Stimulated activated CD8-positive, alpha-beta memory T cell treated with anti-CD3 and anti-CD28 coated beads, Interleukin-15, amount 100 ng/mL, for 4 hours (primary cell): ENCODE results near the gene MBP.

Source experiments
- DNase-seq, 2 donors: peaks; one replicate each; pipeline ENCODE4 v3.0.0-alpha.2; 2020; ENCODE audit warnings: low read depth in 2 of 2

MBP gene

DNA sequence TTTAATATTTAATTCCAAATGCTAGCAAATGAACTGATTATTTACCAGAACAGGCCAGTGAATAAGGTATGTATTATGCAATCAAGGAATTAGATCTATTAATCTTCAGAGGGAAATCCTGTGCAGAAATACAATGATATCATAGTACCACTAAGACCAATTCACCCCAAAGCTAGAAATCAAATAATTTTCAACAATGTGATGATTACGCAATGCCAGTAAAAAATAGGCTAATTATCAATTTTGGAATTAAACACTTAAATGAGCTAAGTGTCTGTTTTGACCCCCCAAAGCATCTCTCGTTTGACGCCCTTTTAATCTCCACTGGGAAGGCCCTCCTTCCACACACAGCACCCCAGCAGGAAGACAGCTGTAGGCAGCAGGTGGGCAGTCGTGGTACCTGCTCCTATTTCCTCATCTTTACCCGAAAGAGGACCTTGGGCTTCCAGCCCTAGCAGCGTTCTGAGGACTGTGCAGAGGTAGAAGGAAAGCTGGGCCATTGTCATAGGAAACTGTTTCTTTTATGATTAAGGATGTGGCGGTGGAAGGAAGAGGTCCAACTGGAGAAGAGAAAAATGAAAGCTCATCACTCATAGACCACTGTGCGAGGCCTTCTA, 84.7 kb downstream of the MBP start:
- no peak for DNase-seq

DNA sequence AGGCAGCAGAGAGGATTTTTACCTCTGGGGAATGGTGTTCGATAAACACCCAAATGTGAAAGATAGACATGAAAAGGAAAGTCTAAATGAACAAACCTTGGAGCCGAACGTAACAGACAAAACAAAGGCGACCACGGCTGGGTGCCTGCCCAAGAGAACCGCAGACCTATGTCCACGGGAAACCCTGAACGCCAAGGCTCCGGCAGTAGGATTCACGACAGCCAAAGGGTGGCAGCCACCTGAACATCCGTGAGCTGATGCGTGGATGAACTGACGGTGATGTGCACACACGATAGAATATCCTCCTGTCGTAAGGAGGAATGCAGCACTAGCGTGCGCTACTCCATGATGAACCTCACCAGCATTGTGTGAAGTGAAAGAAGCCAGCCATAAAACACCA, 85.6 kb downstream of the MBP start:
- DNase-seq: no peak

DNA sequence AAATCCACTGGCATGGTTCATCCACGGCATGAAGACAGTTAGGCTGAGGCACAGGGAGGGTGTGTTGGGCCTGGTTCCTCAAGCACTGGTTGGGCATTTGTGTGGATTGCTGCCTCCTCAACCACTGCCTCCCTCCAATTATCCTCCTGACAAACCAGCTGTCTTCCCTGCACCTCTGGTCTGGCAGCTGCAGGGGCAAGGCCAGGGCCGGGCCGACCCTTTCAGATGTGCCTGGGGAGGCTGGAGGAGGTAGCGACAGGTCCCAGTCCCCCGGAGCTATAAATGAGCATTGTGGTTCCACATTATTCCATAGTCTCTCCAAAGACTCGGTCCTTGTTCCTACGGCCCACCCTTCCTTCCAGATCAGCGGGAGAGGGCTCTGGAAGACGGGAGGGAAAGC, 86.2 kb downstream of the MBP start:
- DNase-seq: no peak

DNA sequence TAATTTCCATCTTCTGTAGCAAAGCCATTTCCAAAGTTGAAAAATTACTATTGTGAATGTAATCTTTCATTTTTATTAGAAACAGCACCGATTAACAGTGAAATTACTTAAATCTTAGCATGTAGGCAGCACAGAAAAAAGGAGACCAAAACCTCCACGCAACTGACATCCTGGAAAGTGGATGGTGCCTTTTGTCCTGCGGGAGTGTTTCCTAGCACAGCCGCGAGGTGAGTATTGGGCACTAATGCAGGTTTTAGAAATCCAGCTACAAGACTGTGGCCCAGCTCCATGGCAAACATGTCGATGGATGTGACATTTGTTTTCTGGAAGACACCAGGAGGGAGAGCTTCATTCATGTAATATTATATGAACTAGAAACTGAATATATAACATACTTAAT, 86.9 kb downstream of the MBP start:
- DNase-seq: no peak

DNA sequence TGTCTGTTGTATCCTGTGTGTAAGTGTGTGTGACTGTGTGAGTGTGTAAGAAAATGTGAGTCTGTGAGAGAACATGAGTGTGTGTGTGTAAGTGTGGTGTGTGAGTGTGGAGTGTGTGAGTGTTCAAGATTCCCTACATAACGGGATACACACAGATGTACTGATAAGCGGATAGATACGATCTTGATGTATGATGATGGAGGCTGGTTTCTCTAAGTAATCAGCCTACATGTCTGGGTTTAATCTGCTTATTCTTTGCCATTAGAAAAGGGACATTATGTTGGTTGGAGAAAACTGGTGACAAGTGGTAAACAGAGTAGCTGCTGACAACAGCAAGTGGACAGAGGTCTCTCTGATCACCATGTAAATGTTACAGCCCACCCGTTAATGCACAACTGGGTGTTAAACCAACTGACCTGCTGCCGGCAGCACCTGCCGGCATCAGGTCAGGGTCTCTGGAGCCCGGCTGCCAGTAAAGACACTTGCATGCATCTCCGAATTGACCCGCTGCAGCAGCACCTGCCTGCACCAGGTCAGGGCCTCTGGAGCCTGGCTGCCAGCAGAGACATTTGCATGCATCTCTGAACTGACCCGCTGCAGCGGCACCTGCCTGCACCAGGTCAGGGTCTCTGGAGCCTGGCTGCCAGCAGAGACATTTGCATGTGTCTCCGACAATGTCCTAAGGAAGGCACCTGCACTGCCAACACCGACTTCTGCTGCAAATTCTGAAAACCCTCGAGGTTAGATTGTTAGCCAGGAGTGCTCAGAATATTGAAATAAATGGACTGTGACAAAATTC, 87.5 kb downstream of the MBP start:
- no peak for DNase-seq

DNA sequence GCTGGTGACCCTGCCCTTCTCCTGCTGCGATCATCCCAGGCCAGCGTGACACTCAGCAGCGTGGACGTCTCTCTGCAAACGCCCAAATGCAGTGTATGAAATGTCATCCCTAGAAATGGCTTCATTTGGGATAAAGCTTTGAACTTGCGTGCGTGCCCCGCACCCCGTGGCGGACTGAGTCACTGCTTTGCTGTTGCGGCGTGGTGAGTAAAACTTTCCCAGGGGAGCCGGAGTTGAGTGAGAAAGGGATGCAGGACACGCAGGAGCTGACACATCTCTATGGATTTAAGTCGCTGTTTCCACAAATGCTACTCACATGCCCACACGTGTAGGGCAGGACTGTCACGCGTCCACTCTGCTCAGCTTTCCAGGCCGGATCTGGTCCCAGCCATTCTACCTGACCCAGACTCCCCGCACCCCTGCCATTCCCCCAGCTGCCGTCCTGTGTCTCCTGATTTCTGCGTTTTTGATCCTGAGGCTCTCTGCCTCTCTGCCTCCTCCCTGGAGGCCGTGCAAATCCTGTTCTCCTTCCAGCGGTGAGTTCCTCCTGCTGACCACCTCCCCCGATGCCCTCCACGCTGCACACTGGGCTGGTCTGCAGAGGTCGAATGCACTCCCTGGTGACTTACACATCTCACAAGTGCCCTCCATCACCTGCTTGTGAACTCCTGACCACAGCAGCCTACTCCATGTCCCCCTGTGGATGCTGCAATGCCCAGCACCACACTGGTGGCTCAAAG, 88.9 kb downstream of the MBP start:
- DNase-seq: no peak

DNA sequence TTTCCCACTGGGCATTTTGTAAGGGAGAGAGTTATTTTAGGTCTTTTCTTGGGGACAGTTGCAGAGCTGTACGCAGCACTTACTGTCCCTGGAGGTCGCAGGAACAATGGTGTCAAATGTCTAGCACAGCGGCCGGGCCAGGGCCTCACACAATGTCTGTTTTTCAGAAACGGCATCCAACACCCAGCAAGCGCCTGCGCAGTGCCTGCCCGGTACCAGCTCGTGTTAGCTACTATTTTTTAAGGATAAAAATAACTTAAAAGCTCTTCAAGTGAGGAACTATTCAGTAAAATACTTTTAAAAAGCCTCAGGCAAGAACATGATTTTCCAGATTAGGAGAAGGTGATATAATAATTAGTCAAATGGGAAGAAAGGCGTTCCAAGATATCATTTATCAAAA, 90.0 kb downstream of the MBP start:
- DNase-seq: no peak

DNA sequence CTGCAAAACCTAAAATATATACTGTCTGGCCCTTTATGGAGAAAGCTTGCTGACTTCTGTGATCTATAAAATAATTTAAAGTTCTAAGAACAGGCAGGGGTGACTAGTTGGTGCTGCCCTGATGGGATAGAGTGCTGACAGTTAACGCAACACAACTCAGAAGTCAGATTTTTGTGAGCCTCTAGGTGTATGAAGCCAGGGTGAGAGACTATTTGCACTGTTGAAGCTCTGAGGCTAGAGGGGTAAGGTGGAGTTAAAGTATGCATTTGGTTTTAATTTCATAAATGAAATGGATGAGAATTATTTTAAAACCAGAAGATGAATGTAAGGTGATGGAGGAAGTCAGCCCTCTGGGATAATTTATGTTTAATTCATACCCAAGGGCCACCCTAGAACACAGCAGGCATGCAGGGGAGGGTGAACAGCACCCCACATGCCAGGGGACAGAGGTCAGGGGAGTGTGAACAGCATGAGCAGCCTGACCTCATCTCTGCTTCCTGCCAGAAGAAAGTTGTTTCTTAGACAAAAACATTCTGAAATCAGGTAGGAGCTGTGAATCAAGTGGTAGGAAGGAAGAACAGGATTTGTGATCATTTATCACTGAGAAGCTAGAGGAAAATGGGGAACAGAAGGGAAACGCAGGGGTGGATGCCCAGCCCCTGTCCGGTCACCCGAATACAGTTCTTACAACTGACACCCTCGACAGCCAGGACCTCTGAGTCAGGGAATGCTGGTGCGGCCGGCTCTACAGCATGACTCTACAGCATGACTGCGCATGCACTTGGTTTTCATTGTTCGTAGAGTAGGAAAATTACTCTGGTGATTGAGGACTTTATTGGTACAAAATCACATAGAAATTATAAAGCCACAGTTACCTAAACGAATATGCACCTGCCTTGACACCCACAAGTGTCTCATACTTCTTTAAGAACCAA, 93.1 kb downstream of the MBP start:
- no peak for DNase-seq

DNA sequence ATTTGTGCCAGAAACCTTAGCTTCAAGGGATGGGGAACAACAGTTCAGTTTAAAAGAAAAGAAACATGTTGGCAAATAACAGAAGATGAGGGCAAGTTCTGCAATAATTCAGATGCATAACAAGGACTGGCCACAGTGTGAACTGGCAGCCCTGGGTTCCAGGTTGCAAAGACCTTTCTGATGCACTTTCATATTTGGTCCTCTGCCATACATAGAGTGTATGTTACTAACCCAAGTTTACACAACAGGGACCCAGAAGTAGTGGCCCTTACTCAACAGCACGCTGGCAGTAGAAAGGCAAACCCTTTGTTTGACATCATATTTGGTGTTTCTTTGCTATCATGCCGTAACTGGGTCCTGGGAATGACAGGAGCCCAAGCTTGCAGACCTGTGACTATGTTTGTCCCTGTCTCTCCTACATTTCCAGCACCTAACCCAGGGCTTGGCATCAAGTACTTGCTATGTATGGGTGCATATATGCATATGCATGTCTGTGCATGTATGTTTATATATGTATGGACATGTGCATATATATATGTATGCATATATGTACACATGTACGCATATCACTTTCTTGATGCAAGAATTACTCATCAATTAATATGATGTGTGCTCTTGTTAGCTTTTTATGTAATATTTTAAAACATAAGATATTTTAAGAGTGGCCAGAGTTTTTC, 94.3 kb downstream of the MBP start:
- DNase-seq: no peak

DNA sequence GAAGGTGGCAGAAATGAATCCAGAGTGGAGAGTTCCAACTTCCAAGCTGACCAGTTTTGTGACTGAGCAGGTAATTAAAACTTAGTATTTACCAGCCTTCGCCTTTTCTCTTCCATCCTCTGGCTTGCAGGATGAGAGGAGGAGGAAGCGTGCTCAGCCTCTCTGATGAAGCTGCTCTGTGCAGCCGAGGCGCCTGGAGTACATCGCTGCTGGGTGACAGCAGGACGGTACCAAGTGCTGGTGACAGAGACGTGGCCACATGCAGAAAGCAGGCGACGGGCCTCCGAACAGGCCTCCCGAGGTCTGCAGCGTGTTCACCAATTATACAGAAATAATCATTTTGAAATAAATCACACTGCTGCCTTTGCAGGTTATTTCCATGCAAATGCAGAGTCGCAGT, 95.0 kb downstream of the MBP start:
- DNase-seq: no peak

DNA sequence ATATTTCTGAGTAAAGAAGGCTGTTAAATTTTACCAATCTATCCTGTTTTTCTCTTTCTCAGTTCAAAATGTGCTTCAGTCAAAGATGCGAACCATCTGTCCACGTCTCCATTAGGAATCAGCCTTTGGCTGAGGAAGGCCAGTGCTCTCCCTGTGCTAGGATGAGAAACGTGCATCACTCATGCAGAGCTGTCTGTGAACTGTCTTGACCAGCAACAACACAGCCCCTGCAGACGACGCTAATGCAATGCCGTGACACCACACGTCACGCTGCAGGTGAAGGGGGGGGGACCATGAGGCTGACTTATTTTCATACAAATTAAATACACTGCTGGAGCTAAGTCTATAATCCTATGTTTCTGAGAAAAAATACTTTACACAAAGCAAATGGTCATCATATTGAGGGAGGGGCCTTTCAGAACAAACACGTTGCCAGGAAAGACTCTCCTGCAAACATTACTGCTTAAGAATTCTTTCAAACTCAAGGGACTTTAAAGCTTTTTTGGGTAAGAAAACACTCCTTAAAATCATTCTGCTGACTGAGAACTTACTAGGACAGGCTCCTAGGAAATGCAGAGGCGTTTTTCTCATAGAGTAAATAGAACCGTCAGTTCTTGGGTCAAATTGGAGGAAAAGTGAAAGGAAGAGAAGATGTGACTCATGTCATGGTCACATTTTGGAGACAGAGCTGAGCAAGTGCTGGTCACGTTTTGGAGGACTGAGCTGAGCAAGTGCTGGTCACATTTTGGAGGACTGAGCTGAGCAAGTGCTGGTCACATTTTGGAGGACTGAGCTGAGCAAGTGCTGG, 97.0 kb downstream of the MBP start:
- DNase-seq: no peak

DNA sequence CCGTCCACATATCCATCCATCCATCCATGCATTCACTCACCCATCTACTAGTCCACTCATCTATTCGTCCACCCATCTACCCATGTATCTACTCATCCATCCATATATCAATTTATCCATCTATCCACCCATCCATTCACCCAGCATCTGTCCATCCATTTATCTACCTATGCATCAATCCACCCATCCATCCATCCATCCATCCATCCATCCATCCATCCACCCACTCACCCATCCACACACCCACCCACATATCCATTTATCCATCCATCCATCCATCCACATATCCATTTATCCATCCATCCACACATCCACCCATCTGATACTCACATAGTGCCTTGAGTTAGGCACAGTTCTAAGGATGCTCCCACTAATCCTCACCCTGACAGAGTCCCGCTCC, 99.0 kb downstream of the MBP start:
- DNase-seq: no peak

DNA sequence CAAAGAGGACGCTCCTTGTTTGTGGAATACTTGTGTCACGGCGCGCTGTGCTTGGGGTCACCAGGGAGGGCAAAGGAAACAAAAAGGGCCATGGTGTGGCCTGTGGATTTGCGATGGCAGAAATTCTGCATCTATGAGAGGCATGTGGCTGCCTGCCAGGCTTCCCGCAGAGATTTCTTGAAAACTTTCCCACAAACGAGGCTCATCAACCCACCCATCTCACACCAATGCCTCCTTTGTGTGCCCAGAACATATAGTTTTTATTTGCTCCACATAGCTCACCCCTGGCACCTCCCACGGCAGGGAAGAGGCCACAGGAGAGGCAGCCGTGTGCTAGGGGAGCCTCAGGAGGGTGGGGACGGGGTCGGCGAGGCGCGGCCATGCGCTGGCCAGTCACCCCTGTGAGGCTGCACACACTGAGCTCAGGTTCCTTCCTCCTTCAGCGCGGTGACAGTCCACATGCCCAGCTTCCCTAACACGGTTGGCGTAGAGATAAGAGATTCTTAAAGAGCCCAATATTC, 100.3 kb downstream of the MBP start:
- no peak for DNase-seq

DNA sequence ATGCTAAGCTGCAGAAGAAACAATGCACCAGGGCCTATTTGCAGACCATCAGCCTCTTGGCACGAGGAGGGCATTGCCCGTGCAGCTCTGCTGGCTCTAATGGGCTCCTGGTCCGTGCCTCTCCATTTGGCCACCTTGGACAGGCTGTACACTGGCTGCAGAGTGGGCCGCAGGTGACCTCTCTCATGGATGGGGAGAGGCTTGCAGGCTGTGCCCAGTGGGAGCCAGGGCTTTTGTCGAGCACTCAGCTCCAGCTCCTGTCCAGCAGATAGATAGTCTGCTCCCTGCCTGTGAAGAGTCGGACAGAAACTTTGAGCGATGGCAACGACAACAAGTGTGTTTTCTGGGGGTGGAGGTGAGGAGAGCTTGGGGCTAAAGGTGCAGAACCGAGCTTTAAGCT, 100.9 kb downstream of the MBP start:
- DNase-seq: no peak

DNA sequence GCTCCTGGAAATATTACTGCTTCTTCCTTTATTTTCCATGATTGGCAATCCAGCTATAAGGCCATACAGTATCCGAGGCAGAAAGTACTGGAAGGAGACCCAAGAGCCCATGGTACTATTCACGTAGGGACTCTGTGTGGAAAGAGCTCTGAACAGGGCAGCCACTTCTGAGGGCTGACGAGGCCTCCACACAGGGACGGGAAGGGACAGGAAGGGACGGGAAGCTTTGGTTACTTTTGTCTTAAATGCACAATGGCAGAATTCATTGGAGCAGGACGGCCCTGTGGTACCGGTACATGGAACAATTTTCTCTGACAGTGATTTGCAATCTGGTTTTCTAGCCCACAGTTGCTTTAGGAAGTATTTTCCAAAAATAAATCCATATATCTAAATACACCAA, 102.4 kb downstream of the MBP start:
- DNase-seq: no peak

DNA sequence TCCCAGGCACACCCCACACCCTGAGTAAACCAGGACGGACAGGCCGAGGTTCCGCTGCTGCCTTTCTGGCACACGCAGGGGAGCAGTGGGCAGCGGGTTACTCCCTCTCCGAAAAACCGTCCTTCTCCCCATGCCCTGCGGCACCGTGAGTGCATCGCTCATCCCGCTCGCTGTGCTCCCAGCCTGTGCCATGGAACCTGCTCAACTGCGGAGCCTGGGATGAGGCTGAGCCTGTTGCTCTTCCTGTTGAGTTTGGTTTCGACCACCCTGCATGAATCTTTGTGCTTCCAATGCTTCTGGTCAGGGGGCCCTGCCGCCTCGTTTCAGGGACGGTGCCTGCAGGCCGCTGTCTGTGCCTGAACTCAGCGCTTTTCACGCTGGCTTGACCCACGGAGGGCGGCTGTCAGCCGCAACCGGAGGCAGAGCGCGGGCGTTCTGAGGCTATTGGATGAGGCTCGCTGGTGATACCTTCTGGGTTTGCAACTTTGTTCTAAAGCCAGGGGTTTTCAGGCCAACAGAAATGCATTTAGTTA, 106.7 kb downstream of the MBP start:
- DNase-seq: no peak

DNA sequence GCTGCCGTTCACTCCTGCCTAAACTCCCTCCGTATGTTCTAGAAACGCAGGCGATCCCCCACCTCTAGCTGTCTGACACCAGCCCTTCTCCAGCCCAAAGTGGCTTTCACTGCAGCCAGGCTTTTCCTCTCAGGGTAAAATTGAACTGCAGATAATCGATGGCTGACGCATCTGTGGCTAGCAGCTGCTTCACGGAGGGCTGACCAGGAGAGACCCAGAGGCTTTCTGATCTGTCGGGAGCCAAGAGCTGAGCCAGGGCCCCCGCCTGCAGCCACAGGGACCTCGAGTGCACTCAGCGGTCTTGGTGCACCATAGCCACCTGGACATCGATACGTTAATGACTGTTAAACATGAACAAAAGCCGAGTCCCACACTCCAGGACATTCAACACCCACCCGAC, 107.5 kb downstream of the MBP start:
- DNase-seq: no peak

DNA sequence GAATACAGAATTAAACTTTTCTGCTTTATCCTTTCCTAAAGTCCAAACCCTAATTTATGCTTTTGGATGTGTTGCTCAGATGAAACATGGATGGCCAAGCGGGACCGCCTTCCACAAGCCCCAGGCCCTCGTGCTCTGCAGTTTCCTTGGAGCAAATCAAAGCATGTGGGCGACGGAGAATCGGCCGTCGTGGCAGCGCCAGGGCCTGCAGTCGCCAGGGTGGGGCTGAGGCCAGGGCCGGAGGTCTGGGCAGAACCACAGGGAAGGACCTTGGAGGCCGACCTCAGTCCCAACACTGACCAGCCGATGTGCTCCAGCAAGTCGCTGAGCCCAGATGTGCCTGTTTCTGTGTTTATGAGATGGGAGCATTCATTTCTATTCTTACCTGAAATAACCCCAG, 108.1 kb downstream of the MBP start:
- no peak for DNase-seq

DNA sequence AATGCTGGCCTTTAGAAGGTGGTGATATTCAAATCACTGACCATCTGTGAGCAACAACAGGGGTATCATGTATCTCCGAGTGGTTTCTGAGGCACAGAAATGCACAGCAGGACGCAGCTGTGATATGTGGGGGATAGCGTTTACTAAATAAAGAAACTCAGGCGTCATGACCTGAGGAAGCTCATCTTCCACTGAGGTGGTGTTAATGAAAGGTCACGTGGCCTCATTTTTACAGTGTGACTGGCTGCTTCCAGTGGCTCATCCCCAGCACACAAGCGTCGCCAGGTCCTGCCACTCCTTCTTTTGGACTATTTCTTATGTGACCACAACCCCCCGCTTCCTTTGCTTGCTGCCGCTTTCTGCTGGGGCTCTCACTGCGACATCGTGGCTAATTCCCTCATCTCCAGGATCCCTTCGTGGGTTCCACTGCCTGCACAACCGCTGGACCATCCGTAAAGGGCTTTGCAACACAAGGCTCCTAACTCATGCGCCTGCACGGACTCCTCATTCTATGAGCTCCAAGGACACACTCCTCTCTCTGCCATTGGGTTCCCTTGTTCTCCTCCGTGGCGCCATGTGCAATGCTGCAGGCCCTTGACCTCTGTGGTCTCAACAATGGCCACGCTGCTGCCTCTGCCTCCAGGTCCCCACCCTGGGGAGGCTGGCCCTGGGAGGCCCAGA, 109.3 kb downstream of the MBP start:
- no peak for DNase-seq
